GM19099 (cell line): ENCODE data around the gene TAF4B.

Experiments used
- POLR2A ChIP-seq: IDR thresholded peaks from 3 replicates; pipeline ENCODE4 v1.6.1; 2011; ENCODE audit warnings: low read depth; ENCODE audit not compliant: insufficient read length; ENCODE audit errors: extremely low read depth

The TAF4B gene

DNA sequence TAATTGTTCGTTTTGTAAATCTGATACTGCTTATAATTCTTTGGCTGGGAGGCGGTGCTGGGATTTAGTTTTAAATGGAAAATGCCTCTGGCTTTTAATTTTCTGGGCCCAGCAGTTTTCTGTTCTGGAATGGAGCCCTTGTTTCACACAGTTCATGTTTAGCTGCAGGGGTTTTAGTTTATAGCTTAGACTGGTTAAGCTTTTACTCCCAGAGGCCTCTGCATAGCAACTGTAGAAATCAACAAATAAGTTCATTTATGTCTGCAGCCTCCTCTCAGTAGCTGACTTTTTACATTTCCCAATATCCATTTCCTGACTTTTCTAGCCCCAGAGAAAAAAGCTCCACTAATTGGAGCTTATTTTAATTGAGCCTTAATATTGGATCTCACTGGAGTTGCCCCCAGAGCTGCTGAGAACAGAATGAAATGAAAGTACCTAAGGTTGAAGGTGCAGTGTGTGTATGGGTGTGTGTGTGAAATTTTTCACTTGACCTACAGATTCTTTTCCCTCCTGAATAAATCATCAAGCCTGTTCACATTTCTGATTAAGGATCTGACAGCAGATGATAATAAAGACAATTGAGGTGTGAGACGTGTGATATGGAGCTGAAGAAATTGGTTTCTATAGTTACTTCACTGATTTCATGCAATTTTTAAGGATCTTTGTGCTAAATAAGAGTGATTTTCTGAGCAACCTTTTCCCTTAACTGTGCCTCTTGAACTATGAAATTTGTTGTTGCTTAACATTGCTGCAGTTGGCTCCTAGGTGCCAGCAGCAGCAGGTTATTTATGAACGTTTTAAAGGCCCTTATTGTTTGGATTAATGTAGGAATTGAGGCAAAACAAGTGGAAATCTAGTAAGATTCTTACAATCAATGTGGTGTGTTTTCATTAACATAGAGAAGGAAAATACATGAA lies 109.6 kb downstream of the TAF4B start:
- TF ChIP-seq POLR2A = no peak

DNA sequence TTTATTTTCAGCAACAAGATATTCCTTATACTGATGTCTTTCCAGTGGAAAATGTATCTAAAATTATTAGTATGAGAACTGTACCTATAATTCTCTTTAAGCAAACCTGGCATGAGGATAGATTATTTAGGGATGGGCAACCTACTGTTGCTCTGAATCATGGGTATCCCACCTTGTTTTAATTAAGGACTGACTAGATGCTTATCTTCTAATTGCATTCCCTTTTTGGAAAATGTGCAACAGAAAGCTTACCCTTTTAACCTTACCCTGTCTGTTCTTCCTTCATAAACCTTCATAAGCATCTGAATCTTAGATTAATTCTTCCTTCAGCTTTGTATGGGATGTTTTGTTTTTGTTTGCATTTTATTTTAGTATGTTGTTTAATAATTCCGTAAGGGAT lies 110.3 kb downstream of the TAF4B start:
- TF ChIP-seq POLR2A = no peak

DNA sequence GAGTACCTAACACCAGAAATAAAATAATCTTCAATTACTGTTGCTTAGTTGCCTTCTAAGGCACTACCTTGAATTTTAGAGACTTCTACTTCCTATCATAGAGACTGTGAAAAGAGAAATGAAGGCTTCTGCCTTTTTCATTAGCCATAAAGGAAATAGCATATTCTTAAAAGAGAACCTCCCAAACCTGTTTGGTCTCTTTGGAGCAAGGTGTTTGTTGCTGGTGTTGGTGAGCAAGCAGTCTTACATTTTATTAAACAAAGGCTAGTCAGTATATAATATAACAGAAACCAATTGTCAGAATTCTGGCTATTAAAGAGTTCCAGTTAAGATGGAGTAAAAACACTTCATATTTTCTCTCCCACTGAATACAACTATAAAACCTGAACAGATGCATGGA lies 116.4 kb downstream of the TAF4B start:
- no peak for TF ChIP-seq POLR2A

DNA sequence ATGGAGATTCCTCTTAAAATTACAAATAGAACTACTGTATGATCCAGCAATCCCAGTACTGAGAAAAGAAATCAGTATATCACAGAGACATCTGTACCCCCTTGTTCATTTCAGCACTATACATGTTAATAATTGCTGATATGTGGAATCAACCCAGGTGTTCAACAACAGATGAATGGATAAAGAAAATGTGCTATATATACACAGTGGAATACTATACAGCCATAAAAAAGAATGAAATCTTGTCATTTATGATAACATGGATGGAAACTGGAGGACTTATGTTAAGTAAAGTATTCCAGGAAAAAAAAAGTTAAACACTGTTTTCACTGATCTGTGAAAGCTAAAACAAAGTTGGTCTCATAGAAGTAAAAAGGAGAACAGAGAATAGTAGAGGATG lies 124.7 kb downstream of the TAF4B start:
- no peak for TF ChIP-seq POLR2A

DNA sequence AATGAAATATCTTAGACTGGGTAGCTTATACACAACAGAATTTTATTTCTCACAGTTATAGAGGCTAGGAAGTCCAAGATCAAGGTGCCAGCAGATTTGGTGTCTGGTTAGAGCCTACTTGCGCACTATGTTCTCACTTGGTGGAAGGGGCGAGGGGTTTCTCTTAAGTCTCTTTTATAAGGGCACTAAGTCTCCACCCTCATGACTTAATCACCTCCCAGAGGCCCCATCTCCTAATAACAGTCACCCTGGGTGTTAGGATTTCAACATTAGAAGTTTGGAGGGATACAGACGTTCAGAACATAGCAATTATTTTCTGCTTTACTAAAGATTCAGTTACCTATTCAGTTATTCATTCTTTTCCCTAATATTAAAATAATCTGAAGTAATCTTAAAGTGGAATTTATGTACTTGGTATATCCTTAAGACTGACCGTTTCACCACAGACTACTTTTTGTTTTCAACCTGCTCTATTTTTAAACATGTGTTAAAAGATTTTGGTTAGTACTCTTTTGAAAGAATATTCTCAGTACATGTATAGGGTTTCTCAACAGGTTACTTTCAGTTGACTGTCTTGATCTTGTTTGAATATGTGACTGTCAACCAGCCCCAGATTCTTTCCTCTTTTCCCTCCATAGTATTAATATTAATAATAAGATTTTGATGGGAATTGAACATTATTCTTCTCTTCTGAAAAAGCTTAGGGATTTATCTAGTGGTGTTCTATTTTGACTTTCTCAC lies 130.0 kb downstream of the TAF4B start:
- TF ChIP-seq POLR2A = no peak

DNA sequence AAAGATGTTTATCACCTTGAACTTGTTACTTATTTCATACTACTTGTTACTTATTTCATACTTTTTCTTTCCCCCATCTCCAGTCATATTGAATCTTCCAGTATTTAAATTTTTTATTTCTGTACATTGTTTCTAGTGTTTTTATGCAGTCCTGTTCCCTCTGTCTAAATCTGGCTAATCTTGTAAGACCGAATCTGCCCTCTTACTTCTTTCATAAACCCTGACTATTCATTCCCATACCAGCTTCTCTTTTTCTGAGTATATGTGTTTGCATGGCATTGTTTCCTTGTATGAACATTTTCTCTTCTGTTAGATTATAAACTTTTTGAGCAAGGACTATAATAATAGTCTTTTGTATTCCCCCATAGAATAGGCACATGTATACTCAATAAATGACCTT lies 131.7 kb downstream of the TAF4B start:
- TF ChIP-seq POLR2A = no peak

DNA sequence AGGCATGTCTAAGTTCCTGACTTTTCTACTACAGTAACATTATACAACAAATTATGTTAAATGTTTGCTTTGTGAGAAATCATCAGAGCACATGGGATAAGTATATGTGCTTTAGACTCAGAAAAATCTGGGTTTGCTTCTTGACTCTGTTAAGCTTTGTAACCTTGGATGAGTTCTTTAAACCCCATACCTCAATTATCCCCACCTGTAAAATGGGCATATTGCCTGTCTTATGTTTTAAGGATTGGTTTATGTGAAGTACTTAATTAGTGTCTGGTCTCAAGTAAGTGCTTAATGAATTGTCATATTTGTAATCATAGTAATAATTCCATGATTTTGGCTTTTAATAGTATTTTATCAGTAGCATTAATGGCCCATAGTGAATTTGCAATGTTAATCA lies 135.8 kb downstream of the TAF4B start:
- no peak for TF ChIP-seq POLR2A

DNA sequence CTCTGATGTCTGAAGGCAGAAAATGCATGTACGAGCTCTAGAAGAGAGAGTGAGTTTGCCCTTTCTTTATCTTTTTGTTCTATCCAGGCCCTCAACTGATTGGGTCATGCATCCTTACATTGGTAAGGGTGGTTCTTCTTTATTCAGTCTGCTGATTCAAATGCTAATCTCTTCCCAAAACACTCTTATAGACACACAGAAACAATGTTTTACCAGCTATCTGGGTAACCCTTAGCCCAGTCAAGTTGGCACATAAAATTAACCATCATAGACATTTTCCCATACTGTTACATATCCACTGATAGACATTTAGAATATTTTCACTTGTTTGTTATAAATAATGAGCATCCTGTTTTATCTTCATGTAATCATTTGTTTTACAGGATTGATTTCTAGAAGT lies 141.2 kb downstream of the TAF4B start:
- no peak for TF ChIP-seq POLR2A

DNA sequence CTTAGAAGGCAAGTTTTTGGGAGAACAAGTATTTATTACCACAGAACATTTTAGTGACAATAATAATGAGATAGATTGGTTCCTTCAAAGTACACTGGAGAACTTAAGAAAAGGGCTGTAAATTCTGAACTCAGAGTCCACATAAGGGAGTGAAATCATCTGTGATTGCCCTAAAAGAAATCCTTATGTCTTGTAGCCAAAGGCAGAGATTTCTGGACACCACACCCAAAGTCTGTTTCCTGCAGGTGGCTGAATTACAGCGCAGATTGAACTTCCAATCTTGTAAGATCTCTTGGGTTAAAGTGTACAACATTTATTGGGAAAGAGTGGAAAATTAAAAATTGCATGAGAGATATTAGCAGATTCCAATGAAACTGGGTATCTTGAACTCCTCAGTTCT lies 143.8 kb downstream of the TAF4B start:
- TF ChIP-seq POLR2A = no peak

DNA sequence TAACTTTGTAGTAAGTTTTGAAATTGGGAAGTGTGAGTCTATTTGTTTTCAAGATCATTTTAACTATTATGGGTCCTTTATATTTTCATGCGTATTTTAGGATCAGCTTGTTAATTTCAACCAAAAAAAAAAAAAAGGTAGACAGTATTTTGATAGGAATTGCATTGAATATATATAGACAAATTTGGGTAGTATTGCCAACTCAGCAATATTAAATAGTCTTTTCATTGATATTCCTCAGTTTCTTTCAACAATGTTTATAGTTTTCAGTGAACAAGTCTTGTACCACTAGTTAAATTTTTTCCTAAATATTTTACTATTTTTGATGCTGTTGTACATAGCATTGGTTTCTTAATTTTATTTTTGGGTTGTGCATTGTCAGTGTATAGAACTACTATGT lies 149.9 kb downstream of the TAF4B start:
- TF ChIP-seq POLR2A = no peak

DNA sequence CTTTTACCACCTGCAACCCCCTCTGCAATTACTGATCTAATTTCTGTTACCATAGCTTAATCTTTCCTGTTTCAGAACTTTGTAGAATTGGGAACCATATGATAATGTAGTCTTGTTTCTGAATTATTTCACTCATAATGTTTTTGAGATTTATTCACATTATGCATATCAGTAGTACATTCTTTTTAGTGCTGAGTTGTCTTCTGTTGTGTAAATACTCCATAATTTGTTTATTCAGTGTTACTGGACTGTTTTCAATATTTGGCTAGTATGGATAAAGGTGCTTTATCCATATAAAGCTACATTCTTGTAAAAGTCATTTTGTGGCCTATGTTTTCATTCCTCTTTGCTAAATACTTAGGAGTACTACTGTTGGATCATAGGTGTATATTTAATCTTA lies 152.5 kb downstream of the TAF4B start:
- TF ChIP-seq POLR2A = no peak

DNA sequence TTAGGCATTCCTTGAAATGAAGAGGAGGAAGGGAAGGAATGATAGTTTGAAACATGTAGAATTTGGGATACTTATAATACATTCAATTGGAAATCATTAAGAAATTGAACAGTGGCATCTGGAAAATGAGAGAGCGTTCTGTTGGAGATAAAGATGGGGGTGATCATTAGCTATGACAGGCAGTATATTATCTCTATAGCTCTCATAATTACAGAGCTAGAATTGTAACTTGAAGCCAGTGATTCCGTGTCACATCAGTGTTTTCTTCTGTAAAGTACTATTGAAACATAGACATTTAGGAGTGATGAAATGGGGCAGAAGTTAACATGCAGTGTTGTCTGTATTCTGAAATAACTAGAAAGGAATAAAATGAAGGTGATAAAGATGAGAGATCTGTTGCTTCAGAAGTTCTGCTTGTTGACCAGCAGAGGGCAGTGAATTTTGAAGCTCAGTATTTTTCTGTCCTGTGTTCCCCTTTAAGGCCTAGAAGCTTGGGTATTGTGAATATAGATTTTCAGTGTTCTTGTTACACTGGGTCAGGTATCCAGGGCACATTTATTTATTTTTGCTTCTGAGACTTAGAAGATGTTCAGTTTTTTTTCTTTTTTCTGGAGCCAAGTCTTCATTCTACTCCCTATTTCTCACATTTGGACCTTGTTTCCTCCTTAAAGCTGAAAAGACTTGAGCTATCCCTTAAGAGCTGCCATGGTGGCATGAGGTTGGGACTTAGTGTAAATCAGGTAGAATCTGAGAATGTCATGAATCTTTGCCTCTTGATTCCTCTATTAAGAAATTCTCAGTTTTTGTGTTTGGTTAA lies 157.4 kb downstream of the TAF4B start:
- no peak for TF ChIP-seq POLR2A

DNA sequence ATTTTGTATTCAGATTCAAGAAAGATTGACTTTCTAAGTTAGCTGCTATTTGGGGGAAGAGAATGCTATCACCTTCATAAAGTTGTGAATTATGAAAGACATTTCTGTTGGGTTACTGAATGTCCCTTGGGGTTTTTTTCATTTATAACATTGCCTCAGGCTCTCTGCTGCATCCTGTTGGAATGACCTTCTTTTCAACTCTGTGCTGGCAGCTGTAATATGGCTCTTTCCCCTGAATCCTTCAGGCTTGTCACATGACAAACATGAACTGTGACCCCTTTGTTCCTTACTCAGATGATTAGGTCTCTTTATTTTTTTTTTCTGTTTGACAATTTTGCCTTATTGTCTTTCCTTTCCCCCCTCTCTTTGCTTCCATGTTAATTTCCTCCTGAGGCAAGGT lies 159.8 kb downstream of the TAF4B start:
- no peak for TF ChIP-seq POLR2A

DNA sequence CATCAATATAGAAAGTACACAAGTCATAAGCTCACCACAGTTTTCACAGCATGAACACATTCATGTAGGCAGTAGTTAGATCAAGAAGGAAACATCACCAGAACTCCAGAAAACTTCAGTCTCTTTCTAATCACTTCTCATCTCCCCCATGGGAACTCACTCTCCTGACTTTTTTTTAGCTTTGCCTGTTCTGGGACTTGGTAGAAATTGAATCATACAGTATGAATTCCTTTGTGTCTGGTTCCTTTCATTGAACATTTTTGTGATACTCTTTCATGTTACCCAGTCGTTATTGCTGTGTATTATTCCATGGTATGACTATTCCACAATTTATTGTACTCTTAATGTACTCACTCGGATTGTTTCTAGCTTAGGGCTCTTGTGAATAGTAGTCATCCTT lies 160.2 kb downstream of the TAF4B start:
- no peak for TF ChIP-seq POLR2A

DNA sequence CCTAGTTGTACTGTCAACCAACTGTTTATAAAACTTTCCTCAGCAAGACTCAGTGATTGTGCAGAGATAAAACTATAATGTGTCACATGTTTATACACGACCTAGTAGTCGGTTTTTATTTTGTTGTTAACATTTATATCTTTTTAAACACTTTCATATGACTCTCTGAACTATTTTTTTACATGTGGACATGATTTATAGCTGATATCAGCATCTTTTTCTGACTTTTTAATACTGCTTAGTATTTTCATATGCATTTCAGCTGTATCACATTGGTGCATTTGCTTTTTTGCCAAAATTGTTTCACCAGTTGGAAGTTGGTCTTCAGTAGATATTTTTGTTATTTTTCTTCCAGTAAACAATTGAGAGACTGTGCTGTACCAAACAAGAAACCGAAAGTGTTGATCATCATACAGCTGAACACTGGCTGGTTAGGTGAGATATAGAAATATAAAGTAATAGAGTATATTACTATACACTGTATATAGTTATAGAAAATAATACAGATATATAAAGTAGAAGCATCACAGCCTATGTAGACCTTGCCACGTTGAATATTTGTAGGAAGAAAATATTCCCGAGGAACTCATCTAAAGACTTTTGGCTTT lies 167.9 kb downstream of the TAF4B start:
- TF ChIP-seq POLR2A = no peak
